Fibroblast of villous mesenchyme (primary cell): ENCODE results near the gene CFD. TPM values are rescaled to one million over a fixed set of nuclear protein-coding genes. Genes with fewer than 3 reads are reported as not detected.
A peak's percentile ranks its signal among the peaks of the same experiment; 100 is the strongest.

ENCODE experiments used
- DNase-seq: peaks from one replicate; pipeline ENCODE4 v3.0.0-alpha.2; 2010; ENCODE audit warnings: low read depth
- H3K4me3 ChIP-seq: 2 replicates; pipeline ENCODE4 v1.5.1; 2011; ENCODE audit warnings: low read depth, mild to moderate bottlenecking, low read length
- total RNA-seq: library from RNA; depleted of rRNA; stranded (reverse); fragments of >200 nt; gene quantifications from 2 replicates; pipeline ENCODE4 v1.2.3, GENCODE V29; 2012
- TF ChIP-seq, protein P1 (sequence below): IDR thresholded peaks from 2 replicates; pipeline ENCODE4 v1.5.1; 2012; ENCODE audit warnings: low read depth, mild to moderate bottlenecking, low read length; ENCODE audit not compliant: insufficient read depth

CFD gene
- total RNA-seq, 1 donor: 3.9 TPM

DNA sequence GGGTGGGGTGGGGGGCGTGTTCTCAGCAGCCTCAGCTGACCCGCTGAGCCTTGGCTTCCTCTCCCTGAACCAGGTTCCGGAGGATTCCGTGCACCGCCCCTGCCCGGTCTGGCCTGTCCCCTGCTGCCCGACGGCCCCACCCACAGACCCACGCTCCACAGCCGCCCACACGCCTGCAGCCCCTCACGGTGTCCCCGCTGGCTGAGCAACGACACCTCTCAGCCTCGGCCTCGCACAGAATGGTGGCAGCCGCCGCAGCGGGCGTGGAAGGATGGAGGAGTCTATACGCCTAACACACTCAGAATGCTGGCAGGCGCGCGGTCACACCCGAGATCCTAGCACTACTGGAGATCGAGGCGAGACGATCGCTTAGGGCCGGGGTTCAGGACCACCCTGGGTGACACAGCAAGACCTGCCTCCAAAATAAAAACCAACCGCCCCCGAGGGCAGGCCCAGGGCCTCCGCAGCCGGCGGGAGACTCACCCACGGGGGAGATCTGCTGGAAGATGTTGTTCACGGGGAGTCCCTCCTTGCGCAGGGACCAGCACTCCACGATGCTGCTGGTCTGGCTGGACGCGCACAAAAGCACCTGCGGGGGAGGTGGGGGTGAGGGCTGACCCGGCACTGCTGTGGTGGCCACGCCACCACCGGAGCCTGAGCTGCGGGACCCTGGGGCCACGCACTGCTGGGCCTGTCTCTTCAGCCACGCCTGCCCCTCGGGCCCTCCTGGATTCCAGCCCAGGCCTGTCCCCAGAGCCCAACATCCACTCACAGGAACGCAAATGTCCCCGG lies 25.2 kb downstream of the CFD start:
- H3K4me3 ChIP-seq: no peak overlapping the region
- DNase-seq: no peak
- TF ChIP-seq, protein P1, sequence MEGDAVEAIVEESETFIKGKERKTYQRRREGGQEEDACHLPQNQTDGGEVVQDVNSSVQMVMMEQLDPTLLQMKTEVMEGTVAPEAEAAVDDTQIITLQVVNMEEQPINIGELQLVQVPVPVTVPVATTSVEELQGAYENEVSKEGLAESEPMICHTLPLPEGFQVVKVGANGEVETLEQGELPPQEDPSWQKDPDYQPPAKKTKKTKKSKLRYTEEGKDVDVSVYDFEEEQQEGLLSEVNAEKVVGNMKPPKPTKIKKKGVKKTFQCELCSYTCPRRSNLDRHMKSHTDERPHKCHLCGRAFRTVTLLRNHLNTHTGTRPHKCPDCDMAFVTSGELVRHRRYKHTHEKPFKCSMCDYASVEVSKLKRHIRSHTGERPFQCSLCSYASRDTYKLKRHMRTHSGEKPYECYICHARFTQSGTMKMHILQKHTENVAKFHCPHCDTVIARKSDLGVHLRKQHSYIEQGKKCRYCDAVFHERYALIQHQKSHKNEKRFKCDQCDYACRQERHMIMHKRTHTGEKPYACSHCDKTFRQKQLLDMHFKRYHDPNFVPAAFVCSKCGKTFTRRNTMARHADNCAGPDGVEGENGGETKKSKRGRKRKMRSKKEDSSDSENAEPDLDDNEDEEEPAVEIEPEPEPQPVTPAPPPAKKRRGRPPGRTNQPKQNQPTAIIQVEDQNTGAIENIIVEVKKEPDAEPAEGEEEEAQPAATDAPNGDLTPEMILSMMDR: no peak

DNA sequence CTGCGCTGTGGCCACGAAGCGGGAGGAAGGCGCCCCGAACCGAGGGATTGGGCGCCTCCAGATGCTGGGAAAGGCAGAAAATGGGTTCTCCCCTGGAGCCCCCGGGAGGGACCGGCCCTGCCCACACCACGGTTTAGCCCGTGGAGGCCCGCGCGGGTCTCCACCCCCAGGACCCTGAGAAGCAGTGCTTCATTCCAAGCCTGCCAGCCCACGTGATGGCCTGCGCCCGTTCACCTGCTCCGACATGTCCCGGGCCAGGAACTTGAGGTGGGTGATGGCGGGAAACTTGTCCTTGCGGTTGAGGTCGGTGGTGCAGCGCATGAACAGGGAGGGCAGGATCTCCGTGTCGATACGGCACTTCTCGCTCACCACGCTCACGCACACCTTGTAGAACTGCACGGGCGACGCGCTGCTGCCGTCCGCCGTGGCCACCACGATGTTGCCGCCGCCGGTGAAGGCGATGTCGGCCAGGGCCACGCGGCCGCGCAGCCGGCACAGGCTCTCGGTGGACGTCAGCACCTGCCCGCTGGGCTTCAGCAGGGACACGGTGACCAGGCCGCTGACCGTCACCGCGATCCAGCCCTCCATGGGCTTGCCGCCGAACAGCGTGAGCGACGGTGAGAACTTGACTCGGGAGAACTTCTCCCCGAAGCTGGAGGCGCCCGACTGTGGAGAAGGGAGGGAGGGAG lies 26.2 kb downstream of the CFD start:
- no peak for DNase-seq
- no peak overlapping the region for H3K4me3 ChIP-seq
- TF ChIP-seq, protein P1: no peak

DNA sequence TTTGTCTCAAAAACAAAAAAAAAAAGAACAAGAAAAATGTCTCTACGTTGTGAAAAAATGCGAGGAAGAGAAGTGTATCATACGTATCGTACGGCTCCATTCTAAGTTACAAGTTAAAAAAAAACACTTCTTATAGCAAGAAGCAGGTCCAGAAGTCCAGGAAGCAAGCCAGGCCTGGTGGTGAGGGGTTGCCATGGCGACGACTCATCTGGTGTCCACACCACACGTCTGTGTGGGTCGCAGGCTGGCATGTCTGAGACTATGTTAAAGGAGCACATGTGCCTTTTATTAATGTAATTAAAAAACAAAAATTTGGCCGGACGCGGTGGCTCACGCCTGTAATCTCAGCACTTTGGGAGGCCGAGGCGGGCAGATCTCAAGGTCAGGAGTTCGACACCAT lies 27.6 kb downstream of the CFD start:
- TF ChIP-seq, protein P1: no peak
- H3K4me3 ChIP-seq: no peak overlapping the region
- DNase-seq: peak; percentile 45

DNA sequence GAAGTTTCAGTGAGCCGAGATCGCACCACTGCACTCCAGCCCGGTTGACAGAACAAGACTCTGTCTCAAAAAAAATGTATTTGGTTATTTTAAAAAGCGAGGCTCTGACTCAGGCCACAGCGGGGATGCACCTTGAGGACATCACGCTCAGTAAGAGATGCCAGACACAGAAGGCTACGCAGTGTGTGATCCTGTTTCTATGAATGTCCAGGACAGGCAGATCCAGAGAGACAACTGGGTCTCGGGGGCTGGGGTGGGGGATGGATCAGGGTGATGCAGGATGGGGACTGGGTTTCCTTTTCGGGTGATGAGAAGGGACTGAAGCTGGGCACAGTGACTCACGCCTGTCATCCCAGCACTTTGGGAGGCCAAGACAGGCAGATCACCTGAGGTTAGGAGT lies 28.1 kb downstream of the CFD start:
- TF ChIP-seq, protein P1: no peak
- DNase-seq: no peak
- H3K4me3 ChIP-seq: no peak overlapping the region

DNA sequence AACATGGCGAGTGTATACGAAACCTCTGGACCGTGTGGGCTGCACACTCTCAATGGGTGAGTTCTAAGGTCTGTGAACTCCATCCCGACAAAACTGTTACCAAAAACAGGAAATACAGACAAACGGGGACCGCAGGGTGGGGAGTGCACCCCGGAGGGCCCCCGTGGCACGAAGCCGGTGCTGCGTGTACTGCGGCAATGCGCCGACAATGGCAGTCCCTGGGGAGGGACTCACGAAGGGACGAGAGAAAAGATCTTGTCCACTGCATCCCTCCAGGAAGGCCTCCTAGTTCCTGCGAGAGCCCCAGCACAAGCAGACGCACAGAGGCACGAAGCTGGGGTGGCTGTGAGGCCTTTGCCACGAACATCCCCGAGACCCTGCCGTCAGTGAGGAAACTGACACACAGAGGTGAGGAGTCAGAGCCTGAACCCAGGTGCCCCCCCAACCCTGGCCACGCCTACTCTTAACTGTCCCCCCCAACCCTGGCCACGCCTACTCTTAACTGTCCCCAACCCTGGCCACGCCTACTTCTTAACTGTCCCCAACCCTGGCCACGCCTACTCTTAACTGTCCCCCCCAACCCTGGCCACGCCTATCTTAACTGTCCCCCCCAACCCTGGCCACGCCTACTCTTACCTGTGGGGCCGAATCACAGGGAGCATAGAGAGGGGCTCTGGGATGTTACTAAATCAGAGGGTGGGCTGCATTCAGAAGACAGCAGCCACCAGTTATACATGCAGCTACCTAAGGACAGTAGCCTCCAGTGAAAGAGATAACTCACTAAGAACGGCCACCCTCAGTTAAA lies 29.3 kb downstream of the CFD start:
- H3K4me3 ChIP-seq: no peak overlapping the region
- DNase-seq: no peak
- TF ChIP-seq, protein P1: no peak

DNA sequence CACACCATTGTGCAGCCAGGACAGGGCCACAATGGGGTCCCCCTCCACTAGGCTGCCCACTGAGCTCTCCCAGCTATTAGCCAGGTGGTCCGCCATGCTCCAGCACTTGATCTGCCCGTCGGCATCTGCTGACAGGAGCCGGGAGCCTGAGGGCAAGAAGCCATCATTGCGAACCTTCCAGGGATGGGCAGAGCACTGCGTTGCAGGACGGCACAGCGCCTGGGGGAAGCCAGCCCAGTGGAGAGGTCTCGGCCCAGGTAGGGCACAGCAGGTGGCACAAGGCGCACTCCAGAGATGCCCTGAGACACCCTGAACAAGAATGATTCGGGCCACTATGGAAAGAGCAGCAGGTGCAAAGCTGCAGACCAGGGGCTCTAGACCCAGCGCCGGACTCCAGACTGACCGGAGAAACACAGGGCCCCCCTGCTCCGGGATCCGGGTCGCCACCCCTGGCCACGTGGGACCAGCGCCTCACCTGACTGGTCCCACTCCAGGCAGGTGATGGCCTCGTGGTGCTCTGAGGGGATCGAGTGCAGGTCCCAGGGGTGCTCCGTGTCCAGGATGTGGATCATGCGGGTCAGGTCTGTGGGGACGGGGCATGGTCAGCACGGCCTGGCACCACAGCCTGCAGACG lies 30.3 kb downstream of the CFD start:
- TF ChIP-seq, protein P1: no peak
- no peak overlapping the region for H3K4me3 ChIP-seq
- no peak for DNase-seq
